ENCODE data around the gene MS4A15. TPM values are rescaled to one million over a fixed set of nuclear protein-coding genes. Genes with fewer than 3 reads are reported as not detected.

The MS4A15 gene
- total RNA-seq, 1 donor from 2014 or later = 147 TPM

DNA sequence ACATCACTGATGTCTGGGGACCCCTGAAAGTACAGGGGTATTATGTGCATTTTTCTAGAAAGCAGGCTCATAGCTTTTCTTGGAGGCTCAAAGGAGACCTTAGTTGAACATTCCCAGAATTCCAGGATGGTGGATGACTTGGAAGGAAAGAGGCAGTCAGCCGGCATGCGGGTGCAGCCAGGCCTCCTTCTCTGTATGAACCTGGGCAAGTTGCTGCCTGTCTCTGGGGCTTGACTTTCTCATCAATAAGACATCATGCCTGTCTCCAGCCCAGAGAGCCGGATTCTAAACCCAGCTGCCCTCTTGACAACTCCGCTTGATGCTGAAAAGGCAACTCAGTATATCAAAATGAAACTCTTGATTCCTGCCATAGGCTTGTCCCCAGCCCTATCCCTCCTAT, 12.6 kb downstream of the MS4A15 start:
- TF ChIP-seq, protein P1, sequence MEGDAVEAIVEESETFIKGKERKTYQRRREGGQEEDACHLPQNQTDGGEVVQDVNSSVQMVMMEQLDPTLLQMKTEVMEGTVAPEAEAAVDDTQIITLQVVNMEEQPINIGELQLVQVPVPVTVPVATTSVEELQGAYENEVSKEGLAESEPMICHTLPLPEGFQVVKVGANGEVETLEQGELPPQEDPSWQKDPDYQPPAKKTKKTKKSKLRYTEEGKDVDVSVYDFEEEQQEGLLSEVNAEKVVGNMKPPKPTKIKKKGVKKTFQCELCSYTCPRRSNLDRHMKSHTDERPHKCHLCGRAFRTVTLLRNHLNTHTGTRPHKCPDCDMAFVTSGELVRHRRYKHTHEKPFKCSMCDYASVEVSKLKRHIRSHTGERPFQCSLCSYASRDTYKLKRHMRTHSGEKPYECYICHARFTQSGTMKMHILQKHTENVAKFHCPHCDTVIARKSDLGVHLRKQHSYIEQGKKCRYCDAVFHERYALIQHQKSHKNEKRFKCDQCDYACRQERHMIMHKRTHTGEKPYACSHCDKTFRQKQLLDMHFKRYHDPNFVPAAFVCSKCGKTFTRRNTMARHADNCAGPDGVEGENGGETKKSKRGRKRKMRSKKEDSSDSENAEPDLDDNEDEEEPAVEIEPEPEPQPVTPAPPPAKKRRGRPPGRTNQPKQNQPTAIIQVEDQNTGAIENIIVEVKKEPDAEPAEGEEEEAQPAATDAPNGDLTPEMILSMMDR (IDR thresholded peaks at IDR 0.05) = no peak
- DNase-seq = peak; percentile 35
- no peaks in the 10 kb centered on the region for H3K36me3 ChIP-seq
- H3K4me3 ChIP-seq = no peak overlapping the region
- H3K4me1 ChIP-seq = no peaks in the 10 kb centered on the region
- intact Hi-C loops (cut with DNase I) = no loop called here
- no peak for ATAC-seq
- H3K27me3 ChIP-seq = peaks cover 17% of the 10 kb centered on the region
- H3K27ac ChIP-seq = no peak overlapping the region
- H3K9me3 ChIP-seq = no peaks in the 10 kb centered on the region

DNA sequence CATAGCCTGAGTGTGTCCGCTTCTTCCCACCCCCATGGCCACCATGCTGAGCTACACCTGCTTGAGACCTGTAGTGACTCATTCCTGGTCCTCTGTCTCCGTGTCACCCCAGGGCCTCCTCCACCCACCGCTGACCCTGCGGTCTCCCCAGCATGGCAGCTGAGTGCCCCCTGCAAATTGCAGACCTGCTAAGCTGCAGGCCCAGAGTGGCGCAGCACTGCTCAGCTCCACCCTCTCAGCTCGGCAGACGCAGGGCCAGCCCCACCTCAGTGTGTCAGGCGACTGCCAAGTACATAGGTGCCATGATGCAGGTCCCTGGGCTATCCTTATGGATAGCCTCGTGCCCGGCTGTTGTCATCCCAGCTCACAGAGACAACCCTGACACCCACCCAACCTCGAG, 13.1 kb downstream of the MS4A15 start:
- TF ChIP-seq, protein P1 (IDR thresholded peaks at IDR 0.05) = no peak
- intact Hi-C loops (cut with DNase I) = no loop called here
- peak; percentile 58 for DNase-seq

DNA sequence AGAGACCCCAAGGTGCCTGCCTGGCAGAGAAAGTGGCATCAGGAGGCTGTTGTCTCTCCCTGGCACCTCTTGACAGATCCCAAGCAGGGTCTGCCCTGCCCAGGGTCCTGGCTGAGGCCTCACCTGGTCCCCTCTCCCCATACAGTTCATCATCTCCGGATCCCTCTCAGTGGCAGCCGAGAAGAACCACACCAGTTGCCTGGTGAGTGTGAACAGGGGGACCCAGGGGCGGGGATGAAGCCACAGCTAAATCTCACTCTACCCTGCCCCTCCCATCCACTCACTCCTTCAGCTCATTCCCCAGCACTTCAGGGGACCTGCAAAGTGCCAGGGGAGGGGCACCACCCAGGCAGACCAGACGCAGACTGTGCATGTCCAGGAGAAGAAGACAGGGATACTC, 14.5 kb downstream of the MS4A15 start:
- intact Hi-C loops (cut with DNase I) = no loop called here
- DNase-seq (no peak), ATAC-seq (no peak)
- peaks cover 6% of the 10 kb centered on the region for H3K4me1 ChIP-seq
- H3K36me3 ChIP-seq = no peaks in the 10 kb centered on the region
- no peak overlapping the region for H3K27ac ChIP-seq
- TF ChIP-seq, protein P1 (IDR thresholded peaks at IDR 0.05) = no peak
- no peaks in the 10 kb centered on the region for H3K9me3 ChIP-seq
- peaks cover 17% of the 10 kb centered on the region for H3K27me3 ChIP-seq
- H3K4me3 ChIP-seq = no peak overlapping the region

More for the DNA sequence above, 13.1 kb downstream of the MS4A15 start:
- Histone ChIP-seq H3K27ac (no peak overlapping the region), H3K9me3 (no peaks in the 10 kb centered on the region), H3K4me1 (no peaks in the 10 kb centered on the region), H3K4me3 (no peak overlapping the region), H3K36me3 (no peaks in the 10 kb centered on the region), H3K27me3 (peaks cover 17% of the 10 kb centered on the region)
- ATAC-seq = no peak

DNA sequence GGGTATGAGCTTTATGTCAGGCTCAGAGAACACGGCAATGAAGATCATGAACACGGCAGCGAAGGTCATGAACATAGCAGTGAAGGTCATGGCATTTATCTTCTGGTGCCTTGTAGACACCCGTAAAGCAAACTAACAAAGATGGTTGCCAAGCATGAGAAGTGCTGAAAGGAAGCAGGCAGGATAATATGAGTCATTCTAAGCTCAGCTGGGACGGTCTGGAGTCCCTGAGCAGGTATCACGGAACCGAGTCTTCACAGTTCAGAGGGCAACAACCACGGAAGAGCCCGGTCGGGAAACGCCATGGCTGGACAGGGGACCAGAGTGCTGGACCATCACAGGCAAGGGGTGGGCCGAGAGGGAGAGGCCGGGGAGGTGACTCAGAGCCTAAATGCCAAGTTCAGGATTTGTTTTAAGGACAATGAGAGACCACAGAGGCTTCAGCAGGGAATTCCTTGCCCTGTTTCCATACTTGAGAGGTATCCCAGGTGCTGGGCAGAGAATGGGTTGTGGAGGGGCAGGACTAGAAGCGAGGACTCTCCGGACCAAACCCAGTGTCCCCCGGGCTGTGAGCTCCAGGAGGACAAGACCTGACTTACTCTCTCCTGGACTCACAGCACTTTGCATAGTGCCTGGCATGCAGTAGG, 15.3 kb downstream of the MS4A15 start:
- DNase-seq (peak; percentile 25), ATAC-seq (no peak)
- intact Hi-C loops (cut with DNase I) = no loop called here
- Histone ChIP-seq H3K4me1 (peaks cover 6% of the 10 kb centered on the region), H3K4me3 (no peak overlapping the region), H3K36me3 (no peaks in the 10 kb centered on the region), H3K27me3 (peaks cover 10% of the 10 kb centered on the region), H3K9me3 (no peaks in the 10 kb centered on the region), H3K27ac (no peak overlapping the region)
- TF ChIP-seq, protein P1 (IDR thresholded peaks at IDR 0.05) = no peak

DNA sequence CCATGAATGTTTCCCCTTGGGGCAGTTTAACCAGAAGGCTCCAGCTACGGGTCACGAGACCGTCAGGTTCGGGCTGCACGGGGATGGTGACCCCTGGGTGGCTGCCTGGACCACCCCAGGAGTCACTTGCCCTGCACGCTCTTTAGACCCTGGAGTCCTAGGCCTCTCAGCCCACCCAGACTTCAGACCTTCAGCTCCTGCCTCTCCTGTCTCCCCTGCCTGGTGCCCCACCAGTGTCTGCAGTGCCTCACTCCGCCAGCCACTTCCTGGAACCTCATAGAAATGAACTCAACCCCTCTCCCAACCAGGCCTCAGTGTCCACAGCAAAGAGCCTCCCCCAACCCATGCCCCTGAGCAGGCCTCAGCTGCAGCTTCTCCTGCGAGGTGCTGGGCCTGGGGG, 16.0 kb downstream of the MS4A15 start:
- Histone ChIP-seq H3K4me1 (peaks cover 6% of the 10 kb centered on the region), H3K9me3 (no peaks in the 10 kb centered on the region), H3K4me3 (no peak overlapping the region), H3K36me3 (no peaks in the 10 kb centered on the region), H3K27me3 (peaks cover 4% of the 10 kb centered on the region), H3K27ac (no peak overlapping the region)
- DNase-seq (peak; percentile 32), ATAC-seq (no peak)
- intact Hi-C loops (cut with DNase I) = no loop called here
- TF ChIP-seq, protein P1 (IDR thresholded peaks at IDR 0.05) = no peak

DNA sequence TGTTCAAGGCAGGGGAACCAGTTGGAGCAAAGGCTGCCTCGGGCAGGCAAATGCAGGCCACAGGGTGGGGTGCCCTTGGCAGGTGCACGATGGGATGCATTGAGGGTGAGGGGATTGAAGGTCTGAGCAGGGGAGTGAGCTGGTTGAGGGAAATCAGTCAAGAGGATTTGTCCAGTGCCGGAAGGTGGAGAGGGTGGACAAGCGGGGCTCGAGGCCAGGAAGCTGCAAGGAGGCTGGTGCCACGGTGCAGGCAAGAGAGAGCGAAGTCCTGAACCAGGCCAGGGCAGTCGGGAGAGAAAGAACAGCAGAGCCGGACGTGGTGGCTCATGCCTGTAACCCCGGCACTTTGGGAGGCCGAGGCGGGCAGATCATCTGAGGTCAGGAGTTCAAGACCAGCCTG, 18.1 kb downstream of the MS4A15 start:
- Histone ChIP-seq H3K36me3 (no peaks in the 10 kb centered on the region), H3K4me1 (peaks cover 6% of the 10 kb centered on the region), H3K27me3 (no peaks in the 10 kb centered on the region), H3K27ac (no peak overlapping the region), H3K4me3 (no peak overlapping the region), H3K9me3 (no peaks in the 10 kb centered on the region)
- intact Hi-C loops (cut with DNase I) = no loop called here
- TF ChIP-seq, protein P1 (IDR thresholded peaks at IDR 0.05) = no peak
- DNase-seq = peak; percentile 39
- ATAC-seq = no peak
